MG63 (cell line): ENCODE measurements around the gene SYNGAP1. TPM values are rescaled to one million over a fixed set of nuclear protein-coding genes. Genes with fewer than 3 reads are reported as not detected.
"Not testable (repeated sequence)": the region's sequence is repeated elsewhere in the genome, so short reads cannot be mapped to it uniquely, and the experiment has no call there.

Experiments used
- DNase-seq: peaks from one replicate; pipeline ENCODE4 v3.0.0-alpha.2; 2020
- H3K27me3 ChIP-seq: fragments of 250-450 bp; sonication (Bioruptor Pico); 2 replicates; pipeline ENCODE4 v1.5.1; 2020; ENCODE audit warnings: mild to moderate bottlenecking, moderate library complexity
- H3K36me3 ChIP-seq: fragments of 250-450 bp; sonication (Bioruptor Pico); 2 replicates; pipeline ENCODE4 v1.5.1; 2020; ENCODE audit warnings: mild to moderate bottlenecking, moderate library complexity
- H3K4me3 ChIP-seq: fragments of 250-450 bp; sonication (Bioruptor Pico); 2 replicates; pipeline ENCODE4 v1.5.1; 2020; ENCODE audit warnings: mild to moderate bottlenecking, moderate library complexity
- H3K9me3 ChIP-seq: fragments of 250-450 bp; sonication (Bioruptor Pico); 2 replicates; pipeline ENCODE4 v1.5.1; 2020; ENCODE audit warnings: mild to moderate bottlenecking, moderate library complexity
- total RNA-seq: library from RNA; depleted of rRNA; stranded (reverse); fragments of >200 nt; shearing (Covaris generic); gene quantifications from 2 replicates; pipeline ENCODE4 v1.2.3, GENCODE V29; 2014; ENCODE audit warnings: low replicate concordance

Gene SYNGAP1
- total RNA-seq, 1 experiment from 2014 or later = 0.92 TPM

DNA sequence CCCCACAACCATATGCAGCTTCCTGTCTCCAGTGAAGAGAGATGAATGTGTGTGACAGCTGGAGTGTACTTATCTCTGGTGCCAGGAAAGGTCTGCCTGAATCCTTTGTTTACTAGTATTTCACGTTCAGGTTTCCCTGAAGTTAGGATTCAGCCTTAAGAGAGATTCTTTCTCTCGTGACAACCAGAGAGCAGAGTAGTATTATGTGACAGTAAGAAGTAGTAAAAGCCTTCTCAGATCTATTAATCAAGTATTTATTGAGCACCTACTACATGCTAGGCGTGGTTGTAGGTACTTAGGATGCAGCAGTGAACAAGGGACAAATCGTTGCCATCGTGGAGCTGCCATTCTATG, 27.3 kb upstream of the SYNGAP1 start:
- Histone ChIP-seq H3K9me3 (no peaks in the 10 kb centered on the region), H3K36me3 (peaks cover 8% of the 10 kb centered on the region), H3K27me3 (no peaks in the 10 kb centered on the region), H3K4me3 (peak overlapping the region; percentile 86)
- no peak for DNase-seq

DNA sequence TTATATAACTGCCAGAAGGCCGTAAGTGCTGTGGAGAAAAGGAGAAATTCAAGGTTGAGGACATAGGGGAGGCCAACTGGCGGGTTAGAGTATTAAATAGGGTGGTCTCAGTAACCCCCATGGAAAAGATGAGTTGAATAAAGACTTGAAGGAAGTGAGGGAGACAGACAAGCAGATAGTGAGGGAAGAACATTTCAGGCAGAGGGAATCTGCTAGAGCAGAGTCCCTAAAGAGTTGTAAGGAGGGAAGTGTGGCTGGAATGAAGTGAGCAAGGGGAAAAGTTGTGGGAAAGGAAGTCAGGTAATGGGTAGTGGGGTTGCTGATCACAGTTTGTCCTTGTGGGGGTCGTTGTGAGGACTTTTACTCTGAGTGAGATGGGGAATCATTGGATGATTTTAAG, 26.9 kb upstream of the SYNGAP1 start:
- Histone ChIP-seq H3K4me3 (peak overlapping the region; percentile 86), H3K27me3 (no peaks in the 10 kb centered on the region), H3K9me3 (no peaks in the 10 kb centered on the region), H3K36me3 (peaks cover 8% of the 10 kb centered on the region)
- DNase-seq = no peak

DNA sequence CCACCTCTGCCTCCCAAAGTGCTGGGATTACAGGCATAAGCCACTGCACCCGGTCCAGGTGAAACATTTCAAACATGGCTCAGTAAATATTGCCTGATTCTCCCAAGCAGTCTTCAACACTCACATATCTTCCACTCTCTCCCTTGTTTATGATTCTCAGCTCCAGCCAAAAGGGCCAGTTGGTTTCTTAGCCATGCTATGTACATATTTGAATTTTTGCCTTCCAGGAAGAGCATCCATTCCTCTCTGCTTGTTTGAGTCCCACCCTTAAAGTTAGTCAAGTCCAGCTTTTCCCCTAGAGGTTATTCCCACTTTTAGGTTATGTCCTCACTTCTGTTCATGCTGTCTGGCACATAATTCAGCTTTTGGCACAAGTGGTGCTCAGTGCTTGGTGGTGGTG, 22.3 kb upstream of the SYNGAP1 start:
- Histone ChIP-seq H3K4me3 (no peak overlapping the region), H3K36me3 (peaks cover 20% of the 10 kb centered on the region), H3K27me3 (no peaks in the 10 kb centered on the region), H3K9me3 (no peaks in the 10 kb centered on the region)
- no peak for DNase-seq

DNA sequence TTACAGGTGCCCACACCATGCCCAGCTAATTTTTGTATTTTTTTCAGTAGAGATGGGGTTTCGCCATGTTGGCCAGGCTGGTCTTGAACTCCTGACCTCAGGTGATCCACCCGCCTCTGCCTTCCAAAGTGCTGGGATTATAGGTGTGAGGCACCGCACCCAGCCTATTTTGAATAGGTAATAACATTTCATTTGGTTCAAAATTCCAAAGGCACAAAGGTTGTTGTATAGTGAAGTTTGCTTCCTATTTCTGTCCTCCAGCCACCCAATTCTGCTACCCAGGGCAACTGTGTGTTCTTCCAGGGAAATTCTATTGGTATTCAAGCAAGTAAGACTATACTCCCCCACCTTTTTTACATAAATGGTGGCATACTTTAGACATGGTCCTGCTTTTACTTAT, 21.3 kb upstream of the SYNGAP1 start:
- H3K27me3 ChIP-seq, H3K9me3 ChIP-seq, DNase-seq, H3K4me3 ChIP-seq: not testable (repeated sequence)
- peaks cover 24% of the 10 kb centered on the region for H3K36me3 ChIP-seq

DNA sequence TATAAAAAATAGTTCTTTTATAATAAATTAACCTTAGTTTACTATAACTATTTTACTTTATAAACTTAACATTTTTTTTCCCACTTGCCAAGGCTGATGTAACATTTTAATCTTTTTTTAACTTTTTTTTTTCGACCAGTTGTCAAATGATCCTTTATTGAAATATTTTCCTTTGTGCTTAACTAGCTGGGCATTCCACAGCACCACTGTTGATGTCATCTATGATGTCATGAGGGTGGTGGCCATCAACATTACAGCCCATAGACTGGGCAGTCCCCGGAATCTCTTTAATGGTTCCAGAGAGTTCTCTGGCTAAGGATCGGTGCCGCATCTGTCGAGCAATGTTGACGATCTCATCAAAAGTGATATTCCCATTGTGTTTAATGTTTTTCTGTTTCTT, 20.0 kb upstream of the SYNGAP1 start:
- H3K4me3 ChIP-seq, DNase-seq, H3K9me3 ChIP-seq, H3K27me3 ChIP-seq: not testable (repeated sequence)
- H3K36me3 ChIP-seq = peaks cover 35% of the 10 kb centered on the region

DNA sequence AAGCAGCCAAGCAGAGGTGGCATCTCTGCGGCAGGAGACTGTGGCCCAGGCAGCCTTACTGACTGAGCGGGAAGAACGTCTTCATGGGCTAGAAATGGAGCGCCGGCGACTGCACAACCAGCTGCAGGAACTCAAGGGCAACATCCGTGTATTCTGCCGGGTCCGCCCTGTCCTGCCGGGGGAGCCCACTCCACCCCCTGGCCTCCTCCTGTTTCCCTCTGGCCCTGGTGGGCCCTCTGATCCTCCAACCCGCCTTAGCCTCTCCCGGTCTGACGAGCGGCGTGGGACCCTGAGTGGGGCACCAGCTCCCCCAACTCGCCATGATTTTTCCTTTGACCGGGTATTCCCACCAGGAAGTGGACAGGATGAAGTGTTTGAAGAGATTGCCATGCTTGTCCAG, 15.0 kb upstream of the SYNGAP1 start:
- Histone ChIP-seq H3K4me3 (no peak overlapping the region), H3K36me3 (peaks cover 29% of the 10 kb centered on the region), H3K27me3 (no peaks in the 10 kb centered on the region), H3K9me3 (no peaks in the 10 kb centered on the region)
- DNase-seq = no peak

DNA sequence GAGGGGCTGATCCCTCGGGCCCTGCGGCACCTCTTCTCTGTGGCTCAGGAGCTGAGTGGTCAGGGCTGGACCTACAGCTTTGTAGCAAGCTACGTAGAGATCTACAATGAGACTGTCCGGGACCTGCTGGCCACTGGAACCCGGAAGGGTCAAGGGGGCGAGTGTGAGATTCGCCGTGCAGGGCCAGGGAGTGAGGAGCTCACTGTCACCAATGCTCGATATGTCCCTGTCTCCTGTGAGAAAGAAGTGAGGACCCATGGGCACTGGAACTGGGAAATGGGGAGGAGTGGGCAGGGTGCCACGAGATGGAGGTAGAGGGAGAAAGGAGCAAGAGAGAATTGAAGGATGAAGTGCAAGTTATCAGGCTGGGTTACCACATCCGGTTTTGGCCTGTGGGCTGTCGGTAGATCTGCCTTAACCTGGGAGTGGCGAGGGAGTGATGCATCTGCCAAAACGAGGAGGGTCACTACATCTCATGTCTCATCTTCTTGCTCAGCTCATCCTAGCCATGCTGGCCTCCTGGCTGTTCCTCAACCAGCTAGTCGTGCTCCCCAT, 14.4 kb upstream of the SYNGAP1 start:
- Histone ChIP-seq H3K27me3 (no peaks in the 10 kb centered on the region), H3K36me3 (peaks cover 29% of the 10 kb centered on the region), H3K4me3 (no peak overlapping the region), H3K9me3 (no peaks in the 10 kb centered on the region)
- DNase-seq = no peak

DNA sequence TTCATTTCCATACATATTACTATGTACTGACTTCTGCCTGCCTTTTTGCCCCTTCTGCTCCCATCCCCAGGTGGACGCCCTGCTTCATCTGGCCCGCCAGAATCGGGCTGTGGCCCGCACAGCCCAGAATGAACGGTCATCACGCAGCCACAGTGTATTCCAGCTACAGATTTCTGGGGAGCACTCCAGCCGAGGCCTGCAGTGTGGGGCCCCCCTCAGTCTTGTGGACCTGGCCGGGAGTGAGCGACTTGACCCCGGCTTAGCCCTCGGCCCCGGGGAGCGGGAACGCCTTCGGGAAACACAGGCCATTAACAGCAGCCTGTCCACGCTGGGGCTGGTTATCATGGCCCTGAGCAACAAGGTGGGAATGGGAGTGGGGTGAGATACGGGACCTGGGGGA, 13.7 kb upstream of the SYNGAP1 start:
- H3K27me3 ChIP-seq = no peaks in the 10 kb centered on the region
- no peaks in the 10 kb centered on the region for H3K9me3 ChIP-seq
- H3K36me3 ChIP-seq = peaks cover 26% of the 10 kb centered on the region
- H3K4me3 ChIP-seq = no peak overlapping the region
- no peak for DNase-seq

DNA sequence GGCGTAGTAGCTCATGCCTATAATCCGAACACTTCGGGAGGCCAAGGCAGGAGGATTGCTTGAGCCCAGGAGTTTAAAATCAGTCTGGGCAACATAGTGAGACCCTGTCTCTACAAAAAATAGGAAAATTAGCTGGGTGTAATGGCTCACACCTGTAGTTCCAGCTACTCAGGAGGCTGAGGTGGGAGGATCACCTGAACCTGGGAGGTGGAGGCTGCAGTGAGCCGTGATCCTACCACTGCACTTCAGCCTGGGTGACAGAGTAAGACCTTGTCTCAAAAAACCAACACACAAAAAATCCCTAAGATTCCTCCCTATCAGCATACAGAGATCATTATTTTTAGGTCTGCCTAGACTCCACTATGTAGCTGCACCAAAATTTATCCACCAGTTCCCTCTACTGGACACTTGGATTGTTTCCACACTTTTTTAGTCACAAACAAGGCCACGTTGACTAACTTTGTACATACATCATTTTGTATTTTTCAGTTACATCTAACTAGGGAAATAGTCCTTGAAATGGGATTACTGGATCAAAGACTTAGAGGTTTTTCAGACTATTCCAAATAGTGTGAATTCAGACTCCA, 12.6 kb upstream of the SYNGAP1 start:
- DNase-seq = no peak
- Histone ChIP-seq H3K4me3 (no peak overlapping the region), H3K27me3 (no peaks in the 10 kb centered on the region), H3K9me3 (no peaks in the 10 kb centered on the region), H3K36me3 (peaks cover 24% of the 10 kb centered on the region)

DNA sequence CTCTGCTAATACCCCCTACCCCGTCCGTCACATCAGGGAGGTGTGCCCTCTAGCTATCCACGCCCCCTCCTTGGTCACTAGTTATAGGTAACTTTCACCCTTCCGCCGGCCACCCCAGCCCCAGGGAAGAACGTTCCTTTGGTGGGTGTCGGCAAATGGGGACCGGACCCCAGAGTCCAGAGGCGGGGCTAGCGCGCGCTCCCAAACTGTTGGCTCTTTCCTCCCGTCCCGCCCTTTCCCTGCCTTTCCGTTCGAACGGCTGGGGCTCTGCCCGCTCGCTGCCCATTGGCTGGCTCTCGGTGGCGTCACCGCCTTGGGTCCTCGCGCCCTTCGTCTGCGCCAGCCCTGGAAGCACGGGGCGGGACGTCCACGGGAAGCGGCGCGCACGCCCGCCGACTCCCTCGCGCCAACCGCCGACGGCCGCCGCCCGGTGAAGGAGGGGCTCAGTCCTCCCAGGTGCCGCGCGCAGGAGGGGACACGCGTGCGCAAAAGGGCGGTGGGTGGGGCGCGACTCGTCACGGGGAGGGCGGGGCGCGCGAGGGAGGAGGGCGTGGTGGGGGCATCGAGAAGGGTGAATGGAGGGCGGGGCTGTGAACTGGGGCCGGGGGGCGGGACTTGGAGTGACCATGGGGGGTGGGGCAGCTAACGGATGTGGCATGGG, 9.7 kb upstream of the SYNGAP1 start:
- Histone ChIP-seq H3K36me3 (peaks cover 9% of the 10 kb centered on the region), H3K9me3 (no peaks in the 10 kb centered on the region), H3K4me3 (peak overlapping the region; percentile 61), H3K27me3 (no peaks in the 10 kb centered on the region)
- peak; percentile 96 for DNase-seq

DNA sequence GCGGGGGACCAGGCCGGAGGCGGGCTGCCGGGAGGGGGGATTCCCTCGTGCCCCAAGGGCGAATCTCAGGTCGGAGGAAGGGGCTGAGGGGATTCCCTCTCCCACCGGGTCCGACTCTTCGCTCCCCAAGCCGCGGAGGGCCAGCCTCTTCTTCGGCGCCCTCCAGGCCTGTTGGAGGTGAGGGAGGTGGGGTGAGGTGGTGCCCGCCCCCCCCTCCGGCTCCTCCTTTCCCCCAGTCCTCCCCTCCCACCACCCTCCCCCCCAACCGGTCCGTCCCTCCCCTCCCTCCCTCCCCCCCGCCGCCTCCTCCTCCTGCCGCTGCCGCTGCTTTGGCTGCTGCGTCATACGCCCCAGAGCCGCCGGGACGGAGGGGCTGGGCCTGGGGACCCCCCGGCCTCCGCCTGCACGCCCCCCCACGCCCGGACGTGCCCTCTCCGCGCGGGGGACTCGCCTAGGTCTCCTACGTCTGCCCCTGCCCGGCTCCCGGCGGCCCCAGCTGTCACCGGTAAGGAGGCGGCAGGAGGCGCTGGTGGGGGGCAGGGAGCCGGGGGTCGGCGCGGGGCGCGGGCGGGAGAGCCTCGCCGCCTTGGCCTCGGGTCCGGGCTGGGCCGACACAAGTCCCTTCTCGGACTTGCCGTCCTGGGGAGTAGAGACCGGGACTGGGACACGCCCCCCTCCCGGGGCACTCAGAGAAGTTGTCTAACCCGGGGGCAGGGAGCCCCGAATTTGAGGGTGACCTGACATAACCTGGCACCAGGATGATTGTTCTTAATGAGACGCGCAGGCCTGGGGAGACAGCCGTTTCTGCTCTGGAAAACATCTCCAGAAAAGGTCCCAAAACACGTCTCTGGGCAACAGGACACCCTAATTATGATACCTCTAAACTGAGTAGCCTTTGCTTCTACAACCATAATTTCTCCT, 8.9 kb upstream of the SYNGAP1 start, which contains the start of gene PHF1:
Gene PHF1, plus strand, starts transcription at position 304 of the 921 bp plus-strand sequence. CDS start 1,250 bp downstream, outside the sequence.
- no peaks in the 10 kb centered on the region for H3K9me3 ChIP-seq
- peak within 1 kb of the TSS; percentile 61 for H3K4me3 ChIP-seq
- no peaks in the 10 kb centered on the region for H3K27me3 ChIP-seq
- DNase-seq = peak; percentile 70
- peaks cover 15% of the 10 kb centered on the region for H3K36me3 ChIP-seq

DNA sequence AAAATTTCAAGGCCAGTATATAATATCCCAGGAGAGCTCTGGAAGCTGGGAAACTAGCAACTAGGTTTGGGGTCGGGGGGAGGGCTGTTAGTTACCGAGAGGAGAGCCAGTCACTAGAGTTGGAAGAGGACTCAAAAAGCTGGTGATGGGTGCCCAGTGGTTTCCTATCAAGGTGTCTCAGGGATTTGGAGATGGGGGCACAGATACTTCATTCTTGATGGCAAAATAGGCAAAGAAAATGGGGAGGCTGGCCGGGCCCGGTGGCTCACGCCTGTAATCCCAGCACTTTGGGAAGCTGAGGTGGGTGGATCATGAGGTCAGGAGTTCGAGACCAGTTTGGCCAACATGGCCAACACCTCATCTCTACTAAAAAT, 8.2 kb upstream of the SYNGAP1 start:
- DNase-seq = no peak
- peak overlapping the region; percentile 61 for H3K4me3 ChIP-seq
- no peaks in the 10 kb centered on the region for H3K27me3 ChIP-seq
- H3K9me3 ChIP-seq = no peaks in the 10 kb centered on the region
- peaks cover 15% of the 10 kb centered on the region for H3K36me3 ChIP-seq

DNA sequence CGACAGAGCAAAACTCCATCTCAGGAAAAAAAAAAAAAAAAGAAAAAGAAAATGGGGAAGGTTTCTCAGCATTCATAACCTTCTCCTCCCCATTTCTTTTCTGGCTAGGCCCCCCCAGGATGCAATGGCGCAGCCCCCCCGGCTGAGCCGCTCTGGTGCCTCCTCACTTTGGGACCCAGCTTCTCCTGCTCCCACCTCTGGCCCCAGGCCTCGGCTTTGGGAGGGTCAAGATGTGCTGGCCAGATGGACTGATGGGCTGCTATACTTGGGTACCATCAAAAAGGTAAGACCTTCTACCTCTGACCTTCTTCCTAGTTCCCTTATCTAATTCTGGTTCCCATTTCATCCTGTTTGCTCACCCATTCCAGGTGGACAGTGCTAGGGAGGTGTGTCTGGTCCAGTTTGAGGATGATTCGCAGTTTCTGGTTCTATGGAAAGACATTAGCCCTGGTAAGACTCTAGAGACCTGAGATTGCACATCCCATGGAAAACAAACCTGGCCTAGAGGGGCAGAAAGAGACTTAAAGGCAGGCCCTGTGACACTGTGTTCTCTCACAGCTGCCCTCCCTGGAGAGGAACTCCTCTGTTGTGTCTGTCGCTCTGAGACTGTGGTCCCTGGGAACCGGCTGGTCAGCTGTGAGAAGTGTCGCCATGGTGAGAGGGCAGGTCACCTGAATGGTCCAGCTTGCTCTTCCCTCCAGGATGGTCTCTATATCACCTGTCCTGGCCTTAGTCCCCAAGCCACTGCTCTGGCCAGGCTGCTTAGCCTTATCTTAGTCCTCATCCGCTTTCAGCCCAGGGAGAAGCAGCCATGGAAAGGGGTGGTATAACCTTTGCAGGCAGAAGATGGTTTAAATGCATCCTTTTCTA, 7.5 kb upstream of the SYNGAP1 start:
- DNase-seq = no peak
- no peaks in the 10 kb centered on the region for H3K9me3 ChIP-seq
- H3K36me3 ChIP-seq = peaks cover 15% of the 10 kb centered on the region
- H3K27me3 ChIP-seq = no peaks in the 10 kb centered on the region
- H3K4me3 ChIP-seq = no peak overlapping the region

DNA sequence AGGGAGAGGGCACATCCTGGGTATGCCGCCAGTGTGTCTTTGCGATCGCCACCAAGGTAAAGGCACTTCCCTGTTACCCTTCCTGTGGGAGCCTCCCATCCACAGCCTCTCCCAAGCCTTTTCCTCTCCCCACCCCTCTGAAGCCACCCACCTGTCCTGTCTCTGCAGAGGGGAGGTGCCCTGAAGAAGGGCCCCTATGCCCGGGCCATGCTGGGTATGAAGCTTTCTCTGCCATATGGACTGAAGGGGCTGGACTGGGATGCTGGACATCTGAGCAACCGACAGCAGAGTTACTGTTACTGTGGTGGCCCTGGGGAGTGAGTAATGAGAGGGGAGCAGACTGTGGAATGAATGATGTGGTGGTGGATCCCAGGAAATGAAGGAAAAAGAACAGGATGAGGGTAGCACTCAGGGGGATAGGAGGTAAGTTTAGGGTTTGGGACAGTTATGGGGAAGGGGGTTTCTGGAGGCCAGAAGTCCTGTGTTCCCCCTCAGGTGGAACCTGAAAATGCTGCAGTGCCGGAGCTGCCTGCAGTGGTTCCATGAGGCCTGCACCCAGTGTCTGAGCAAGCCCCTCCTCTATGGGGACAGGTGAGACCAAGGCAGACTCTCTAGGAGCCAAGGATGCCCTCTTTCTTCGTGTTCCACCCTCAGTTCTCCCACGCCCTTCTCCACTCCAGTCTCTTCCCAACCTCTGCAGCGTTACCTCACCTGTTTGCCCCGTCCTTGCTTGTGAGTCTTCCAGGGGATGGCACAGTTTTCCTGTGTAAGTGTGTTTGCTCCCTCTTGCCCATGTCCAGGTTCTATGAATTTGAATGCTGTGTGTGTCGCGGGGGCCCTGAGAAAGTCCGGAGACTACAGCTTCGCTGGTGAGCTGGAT, 6.4 kb upstream of the SYNGAP1 start:
- peaks cover 13% of the 10 kb centered on the region for H3K36me3 ChIP-seq
- no peaks in the 10 kb centered on the region for H3K9me3 ChIP-seq
- H3K27me3 ChIP-seq = no peaks in the 10 kb centered on the region
- no peak overlapping the region for H3K4me3 ChIP-seq
- DNase-seq = no peak

DNA sequence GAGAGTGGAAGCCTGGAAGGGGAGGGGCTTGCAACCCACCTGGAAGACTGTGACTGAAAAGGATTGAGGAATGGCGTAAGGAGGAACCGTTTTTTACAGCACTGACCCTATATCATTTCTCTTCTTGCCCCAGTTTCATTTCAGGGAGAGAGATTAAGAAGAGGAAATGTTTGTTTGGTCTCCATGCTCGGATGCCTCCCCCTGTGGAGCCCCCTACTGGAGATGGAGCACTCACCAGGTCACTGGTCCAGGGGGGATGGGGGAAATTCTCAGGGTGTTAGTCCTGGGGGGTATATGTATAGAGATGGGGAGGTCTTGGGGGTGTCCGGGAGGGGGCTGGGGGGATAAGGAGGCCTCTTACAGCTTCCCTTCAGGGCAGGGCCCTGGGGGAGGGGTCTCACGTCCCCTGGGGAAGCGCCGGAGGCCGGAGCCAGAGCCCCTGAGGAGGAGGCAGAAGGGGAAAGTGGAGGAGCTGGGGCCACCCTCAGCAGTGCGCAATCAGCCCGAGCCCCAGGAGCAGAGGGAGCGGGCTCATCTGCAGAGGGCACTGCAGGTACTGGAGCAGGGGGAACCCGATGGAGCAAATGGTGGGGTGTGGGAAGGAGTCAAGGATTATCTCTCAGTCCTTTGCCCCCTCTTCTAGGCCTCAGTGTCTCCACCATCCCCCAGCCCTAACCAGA, 5.1 kb upstream of the SYNGAP1 start:
- no peaks in the 10 kb centered on the region for H3K27me3 ChIP-seq
- H3K9me3 ChIP-seq = no peaks in the 10 kb centered on the region
- no peak for DNase-seq
- no peak overlapping the region for H3K4me3 ChIP-seq
- peaks cover 13% of the 10 kb centered on the region for H3K36me3 ChIP-seq
